H9 (cell line): ENCODE data around the gene CAMTA1. TPM values are rescaled to one million over a fixed set of nuclear protein-coding genes. Genes with fewer than 3 reads are reported as not detected.

Experiments used
- DNase-seq: peaks from one replicate; pipeline ENCODE4 v3.0.0-alpha.2; 2017
- H2AFZ ChIP-seq: one replicate; pipeline ENCODE4 v1.6.1; 2013; ENCODE audit warnings: mild to moderate bottlenecking, low read length, control low read depth, moderate library complexity
- H2AK5ac ChIP-seq: 2 replicates; pipeline ENCODE4 v1.6.1; 2013; ENCODE audit warnings: low read length, control low read depth, mixed read lengths; ENCODE audit not compliant: insufficient read length
- H2BK120ac ChIP-seq: one replicate; pipeline ENCODE4 v1.6.1; 2013; ENCODE audit warnings: low read depth, mild to moderate bottlenecking, low read length, control low read depth, inconsistent platforms; ENCODE audit not compliant: poor library complexity, severe bottlenecking
- H2BK12ac ChIP-seq: 2 replicates; pipeline ENCODE4 v1.6.1; 2013; ENCODE audit warnings: low read length, control low read depth, mixed read lengths, low read depth; ENCODE audit not compliant: insufficient read length
- H2BK15ac ChIP-seq: 2 replicates; pipeline ENCODE4 v1.6.1; 2013; ENCODE audit warnings: low read depth, low read length, control low read depth
- H2BK20ac ChIP-seq: one replicate; pipeline ENCODE4 v1.6.1; 2013; ENCODE audit warnings: low read depth, mild to moderate bottlenecking, low read length, control low read depth, inconsistent platforms; ENCODE audit not compliant: poor library complexity, severe bottlenecking
- H2BK5ac ChIP-seq: 2 replicates; pipeline ENCODE4 v1.6.1; 2013; ENCODE audit warnings: low read length, control low read depth, mixed read lengths; ENCODE audit not compliant: insufficient read length
- H3K14ac ChIP-seq: 2 replicates; pipeline ENCODE4 v1.6.1; 2013; ENCODE audit warnings: low read length, control low read depth; ENCODE audit not compliant: insufficient read depth
- H3K18ac ChIP-seq: 2 replicates; pipeline ENCODE4 v1.6.1; 2013; ENCODE audit warnings: low read depth, mild to moderate bottlenecking, mixed read lengths, low read length, control low read depth; ENCODE audit not compliant: insufficient read length
- H3K23ac ChIP-seq: 2 replicates; pipeline ENCODE4 v1.6.1; 2013; ENCODE audit warnings: low read length, control low read depth, mixed read lengths, low read depth; ENCODE audit not compliant: insufficient read length
- H3K23me2 ChIP-seq: 2 replicates; pipeline ENCODE4 v1.6.1; 2013; ENCODE audit warnings: low read depth, mild to moderate bottlenecking, mixed read lengths, low read length, control low read depth; ENCODE audit not compliant: insufficient read length, poor library complexity, severe bottlenecking
- H3K27ac ChIP-seq: 2 replicates; pipeline ENCODE4 v1.5.1; 2013; ENCODE audit warnings: low read length, control low read depth, mixed read lengths, low read depth; ENCODE audit not compliant: insufficient read length
- H3K27me3 ChIP-seq: 2 replicates; pipeline ENCODE4 v1.6.1; 2013; ENCODE audit warnings: low read length, control low read depth, inconsistent platforms; ENCODE audit not compliant: insufficient read depth
- H3K4ac ChIP-seq: 2 replicates; pipeline ENCODE4 v1.6.1; 2013; ENCODE audit warnings: low read depth, mild to moderate bottlenecking, control low read depth, inconsistent platforms, low read length, moderate library complexity
- H3K4me1 ChIP-seq: 2 replicates; pipeline ENCODE4 v1.6.1; 2013; ENCODE audit warnings: low read length, control low read depth, inconsistent platforms; ENCODE audit not compliant: insufficient read depth
- H3K4me2 ChIP-seq: 2 replicates; pipeline ENCODE4 v1.6.1; 2013; ENCODE audit warnings: low read length, control low read depth, mixed read lengths; ENCODE audit not compliant: insufficient read length, insufficient read depth
- H3K56ac ChIP-seq: 2 replicates; pipeline ENCODE4 v1.6.1; 2013; ENCODE audit warnings: low read depth, mild to moderate bottlenecking, mixed read lengths, low read length, control low read depth; ENCODE audit not compliant: insufficient read length
- H3K79me1 ChIP-seq: 2 replicates; pipeline ENCODE4 v1.6.1; 2013; ENCODE audit warnings: low read depth, mild to moderate bottlenecking, moderate library complexity, low read length, control low read depth, inconsistent platforms; ENCODE audit not compliant: insufficient read depth, poor library complexity, severe bottlenecking
- H3K79me2 ChIP-seq: 2 replicates; pipeline ENCODE4 v1.6.1; 2013; ENCODE audit warnings: low read length, control low read depth, inconsistent platforms; ENCODE audit not compliant: insufficient read depth
- H3K9ac ChIP-seq: 2 replicates; pipeline ENCODE4 v1.6.1; 2013; ENCODE audit warnings: low read length, control low read depth, mixed read lengths; ENCODE audit not compliant: insufficient read length; ENCODE audit errors: extremely low read depth
- H3K9me3 ChIP-seq: one replicate; pipeline ENCODE4 v1.6.1; 2013; ENCODE audit warnings: low read depth, low read length, inconsistent platforms; ENCODE audit not compliant: control insufficient read depth
- H3T11ph ChIP-seq: one replicate; pipeline ENCODE4 v1.6.1; 2013; ENCODE audit warnings: mild to moderate bottlenecking, low read length, control low read depth, inconsistent platforms
- H4K20me1 ChIP-seq: one replicate; pipeline ENCODE4 v1.6.1; 2013; ENCODE audit not compliant: control insufficient read depth, insufficient read length, insufficient read depth
- H4K5ac ChIP-seq: 2 replicates; pipeline ENCODE4 v1.6.1; 2013; ENCODE audit warnings: low read depth, mild to moderate bottlenecking, mixed read lengths, low read length, control low read depth; ENCODE audit not compliant: insufficient read length
- H4K8ac ChIP-seq: replicated peaks from 2 replicates; pipeline ENCODE4 v1.6.1; 2013; ENCODE audit warnings: low read length, control low read depth, mixed read lengths, low read depth; ENCODE audit not compliant: insufficient read length
- H4K91ac ChIP-seq: 2 replicates; pipeline ENCODE4 v1.6.1; 2013; ENCODE audit warnings: low read depth, mild to moderate bottlenecking, moderate library complexity, mixed read lengths, low read length, control low read depth; ENCODE audit not compliant: insufficient read length
- H3K27ac Mint-ChIP-seq, 3 experiments: 2 replicates in 2 of 3; 3 replicates in 1 of 3; pipeline ENCODE4 v1.8.0; 2020 to 2021; ENCODE audit warnings: mixed read lengths in 3 of 3, mild to moderate bottlenecking in 1 of 3, moderate library complexity in 1 of 3
- H3K27me3 Mint-ChIP-seq: 2 replicates; pipeline ENCODE4 v1.8.0; 2021; ENCODE audit warnings: low read depth, mild to moderate bottlenecking, moderate library complexity, mixed read lengths
- H3K36me3 Mint-ChIP-seq, 3 experiments: 2 replicates in 2 of 3; 3 replicates in 1 of 3; pipeline ENCODE4 v1.8.0; 2020 to 2021; ENCODE audit warnings: low read depth in 3 of 3, mixed read lengths in 3 of 3; ENCODE audit not compliant: insufficient read depth in 1 of 3
- H3K4me1 Mint-ChIP-seq, 2 experiments: 2 replicates each; pipeline ENCODE4 v1.8.0; 2020; ENCODE audit warnings: mixed read lengths in 2 of 2
- H3K4me3 Mint-ChIP-seq, 2 experiments: 2 replicates in 1 of 2; 3 replicates in 1 of 2; pipeline ENCODE4 v1.8.0; 2020 to 2021; ENCODE audit warnings: mild to moderate bottlenecking in 2 of 2, mixed read lengths in 2 of 2, moderate library complexity in 1 of 2
- H3K9me3 Mint-ChIP-seq, 2 experiments: 2 replicates in 1 of 2; 3 replicates in 1 of 2; pipeline ENCODE4 v1.8.0; 2020; ENCODE audit warnings: mild to moderate bottlenecking in 2 of 2, mixed read lengths in 2 of 2, moderate library complexity in 1 of 2
- CTCF ChIP-seq: fragments of 200-600 bp; sonication (generic); conservative IDR thresholded peaks from 3 replicates; pipeline ENCODE4 v1.8.0; 2021; ENCODE audit warnings: antibody characterized with exemption, mild to moderate bottlenecking
- WGBS: extraction: QIAGEN DNeasy Blood & Tissue Kit; methylation state at CpG from one replicate; pipeline ENCODE4 v1.1.7; 2013; ENCODE audit warnings: missing lambda C conversion rate, low lambda C conversion rate, mixed read lengths; ENCODE audit not compliant: insufficient read length; ENCODE audit errors: extremely low coverage; 5-methylcytosine and 5-hydroxymethylcytosine counted together
- total RNA-seq: library from RNA; stranded (reverse); gene quantifications from 2 replicates; pipeline ENCODE4 v1.2.1, GENCODE V29; 2021

CAMTA1 gene
- total RNA-seq, 1 experiment from 2014 or later, result 115 TPM

- Histone ChIP-seq H4K5ac (no peak overlapping the region), H3K23me2 (no peaks in the 10 kb centered on the region), H3T11ph (no peak overlapping the region), H3K18ac (no peak overlapping the region), H3K27me3 (no peaks in the 10 kb centered on the region), H3K79me2 (no peaks in the 10 kb centered on the region), H2BK20ac (no peak overlapping the region), H4K20me1 (no peaks in the 10 kb centered on the region), H3K9ac (no peak overlapping the region), H4K91ac (no peak overlapping the region), H3K4me1 (peaks cover 8% of the 10 kb centered on the region; the same call in 1 of the 2 replicates), H3K79me1 (peaks cover 3% of the 10 kb centered on the region), H3K14ac (no peak overlapping the region), H3K56ac (no peak overlapping the region), H4K8ac (no peak overlapping the region), H3K4me2 (no peak overlapping the region), H2AFZ (no peak overlapping the region), H3K23ac (no peak overlapping the region), H2BK5ac (no peak overlapping the region), H3K27ac (no peak overlapping the region), H3K4ac (no peak overlapping the region), H2BK15ac (no peak overlapping the region), H3K9me3 (no peaks in the 10 kb centered on the region), H2BK120ac (no peak overlapping the region), H2AK5ac (no peak overlapping the region), H2BK12ac (no peak overlapping the region)
- H3K4me1 Mint-ChIP-seq, result peaks cover 44 to 48% of the 10 kb centered on the region in 2 experiments
- no peak overlapping the region; a peak in 1 of 7 replicates for H3K27ac Mint-ChIP-seq
- H3K9me3 Mint-ChIP-seq, result no peaks in the 10 kb centered on the region
- H3K4me3 Mint-ChIP-seq, result no peak overlapping the region
- TF ChIP-seq CTCF, result no peak
- H3K27me3 Mint-ChIP-seq, result no peaks in the 10 kb centered on the region
- WGBS, result 100% methylated on average over 1 of the region's 3 CpGs
- DNase-seq, result no peak
- peaks cover 0 to 4% (median 0%) of the 10 kb centered on the region in 3 experiments; a peak in 4 of 7 replicates for H3K36me3 Mint-ChIP-seq
Measured at GRCh38 chr1:6871300-6871972, 86.2 kb downstream of the CAMTA1 start.
